ENCODE measurements around the gene KPNA6. TPM values are rescaled to one million over a fixed set of nuclear protein-coding genes. Genes with fewer than 3 reads are reported as not detected.

Gene KPNA6
- total RNA-seq, 1 experiment from 2014 or later: 116 TPM

DNA sequence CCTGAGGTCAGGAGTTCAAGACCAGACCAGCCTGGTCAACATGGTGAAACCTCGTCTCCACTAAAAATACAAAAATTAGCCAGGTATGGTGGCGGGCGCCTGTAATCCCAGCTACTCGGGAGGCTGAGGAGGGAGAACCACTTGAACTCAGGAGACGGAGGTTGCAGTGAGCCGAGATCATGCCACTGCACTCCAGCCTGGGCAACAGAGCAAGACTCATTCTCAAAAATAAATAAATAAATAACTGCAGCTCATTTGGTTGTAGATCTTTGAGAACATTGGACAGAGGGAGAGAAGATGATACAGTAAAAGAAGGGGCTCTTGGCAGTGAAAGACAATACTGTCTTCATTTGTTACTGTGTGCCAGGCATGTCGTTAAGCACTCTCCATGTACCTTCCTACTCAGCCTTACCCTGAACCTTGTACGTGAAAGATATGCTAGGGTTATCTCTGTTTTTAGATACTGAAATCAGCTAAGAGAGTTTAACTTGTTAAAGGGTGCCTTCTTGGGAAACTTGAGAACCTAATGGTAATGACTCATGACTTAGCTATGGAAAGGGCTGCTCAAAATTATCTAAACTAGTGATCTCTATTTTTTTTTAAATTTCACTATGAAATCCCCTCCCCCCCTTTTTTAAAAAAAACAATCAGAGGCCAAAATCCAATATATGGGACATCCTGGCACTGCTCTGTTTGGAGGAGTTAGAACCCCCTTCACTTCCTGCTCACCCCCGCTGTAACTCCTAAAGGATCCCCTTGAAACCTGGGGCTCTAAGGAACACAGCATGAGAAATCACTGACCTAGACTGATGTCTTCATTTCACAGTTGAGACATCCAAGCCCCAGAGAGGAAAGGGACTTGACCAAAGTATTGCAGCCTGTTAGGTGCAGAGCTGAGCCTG is 6.8 kb upstream of the KPNA6 start:
- H3K4me1 ChIP-seq (ENCODE audit: control insufficient read depth, insufficient read depth, low read length): no peaks in the 10 kb centered on the region
- no peaks in the 10 kb centered on the region for H3K9me3 ChIP-seq (ENCODE audit: control insufficient read depth, insufficient read depth, low read depth, low read length)
- TF ChIP-seq, protein P1, sequence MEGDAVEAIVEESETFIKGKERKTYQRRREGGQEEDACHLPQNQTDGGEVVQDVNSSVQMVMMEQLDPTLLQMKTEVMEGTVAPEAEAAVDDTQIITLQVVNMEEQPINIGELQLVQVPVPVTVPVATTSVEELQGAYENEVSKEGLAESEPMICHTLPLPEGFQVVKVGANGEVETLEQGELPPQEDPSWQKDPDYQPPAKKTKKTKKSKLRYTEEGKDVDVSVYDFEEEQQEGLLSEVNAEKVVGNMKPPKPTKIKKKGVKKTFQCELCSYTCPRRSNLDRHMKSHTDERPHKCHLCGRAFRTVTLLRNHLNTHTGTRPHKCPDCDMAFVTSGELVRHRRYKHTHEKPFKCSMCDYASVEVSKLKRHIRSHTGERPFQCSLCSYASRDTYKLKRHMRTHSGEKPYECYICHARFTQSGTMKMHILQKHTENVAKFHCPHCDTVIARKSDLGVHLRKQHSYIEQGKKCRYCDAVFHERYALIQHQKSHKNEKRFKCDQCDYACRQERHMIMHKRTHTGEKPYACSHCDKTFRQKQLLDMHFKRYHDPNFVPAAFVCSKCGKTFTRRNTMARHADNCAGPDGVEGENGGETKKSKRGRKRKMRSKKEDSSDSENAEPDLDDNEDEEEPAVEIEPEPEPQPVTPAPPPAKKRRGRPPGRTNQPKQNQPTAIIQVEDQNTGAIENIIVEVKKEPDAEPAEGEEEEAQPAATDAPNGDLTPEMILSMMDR (IDR thresholded peaks at IDR 0.05): no peak
- no peak for TF ChIP-seq SIN3A (IDR thresholded peaks at IDR 0.05; ENCODE audit: borderline replicate concordance, insufficient read depth, low read depth, low read length)
- no peak for TF ChIP-seq TCF7L2 (IDR thresholded peaks at IDR 0.05; ENCODE audit: low read depth, low read length)
- TF ChIP-seq, protein P2, sequence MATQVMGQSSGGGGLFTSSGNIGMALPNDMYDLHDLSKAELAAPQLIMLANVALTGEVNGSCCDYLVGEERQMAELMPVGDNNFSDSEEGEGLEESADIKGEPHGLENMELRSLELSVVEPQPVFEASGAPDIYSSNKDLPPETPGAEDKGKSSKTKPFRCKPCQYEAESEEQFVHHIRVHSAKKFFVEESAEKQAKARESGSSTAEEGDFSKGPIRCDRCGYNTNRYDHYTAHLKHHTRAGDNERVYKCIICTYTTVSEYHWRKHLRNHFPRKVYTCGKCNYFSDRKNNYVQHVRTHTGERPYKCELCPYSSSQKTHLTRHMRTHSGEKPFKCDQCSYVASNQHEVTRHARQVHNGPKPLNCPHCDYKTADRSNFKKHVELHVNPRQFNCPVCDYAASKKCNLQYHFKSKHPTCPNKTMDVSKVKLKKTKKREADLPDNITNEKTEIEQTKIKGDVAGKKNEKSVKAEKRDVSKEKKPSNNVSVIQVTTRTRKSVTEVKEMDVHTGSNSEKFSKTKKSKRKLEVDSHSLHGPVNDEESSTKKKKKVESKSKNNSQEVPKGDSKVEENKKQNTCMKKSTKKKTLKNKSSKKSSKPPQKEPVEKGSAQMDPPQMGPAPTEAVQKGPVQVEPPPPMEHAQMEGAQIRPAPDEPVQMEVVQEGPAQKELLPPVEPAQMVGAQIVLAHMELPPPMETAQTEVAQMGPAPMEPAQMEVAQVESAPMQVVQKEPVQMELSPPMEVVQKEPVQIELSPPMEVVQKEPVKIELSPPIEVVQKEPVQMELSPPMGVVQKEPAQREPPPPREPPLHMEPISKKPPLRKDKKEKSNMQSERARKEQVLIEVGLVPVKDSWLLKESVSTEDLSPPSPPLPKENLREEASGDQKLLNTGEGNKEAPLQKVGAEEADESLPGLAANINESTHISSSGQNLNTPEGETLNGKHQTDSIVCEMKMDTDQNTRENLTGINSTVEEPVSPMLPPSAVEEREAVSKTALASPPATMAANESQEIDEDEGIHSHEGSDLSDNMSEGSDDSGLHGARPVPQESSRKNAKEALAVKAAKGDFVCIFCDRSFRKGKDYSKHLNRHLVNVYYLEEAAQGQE (IDR thresholded peaks at IDR 0.05; ENCODE audit: insufficient read depth in 1 of 2, low read depth in 2 of 2, low read length in 1 of 2): no peak
- no peak for TF ChIP-seq POLR2AphosphoS5 (IDR thresholded peaks at IDR 0.05; ENCODE audit: low read depth, low read length)
- ChIA-PET CTCF (no interaction called here), POLR2A (no interaction called here)
- in situ Hi-C loops (cut with HindIII; ENCODE audit: low pct_unique_long_range_greater_than_20kb, low sequenced_read_pairs): no loop called here
- intact Hi-C loops (cut with micrococcal nuclease; ENCODE audit: unreplicated experiment): no loop called here
- TSS peak; percentile 67 for BruUV-seq (replicated peaks)
- DNase-seq (ENCODE audit: low read depth, low spot score) (no peak), ATAC-seq (no peak)
- no peaks in the 10 kb centered on the region for H3K27me3 ChIP-seq (ENCODE audit: control insufficient read depth, insufficient read depth, low read length)
- H3K4me3 ChIP-seq (ENCODE audit: low read depth in 2 of 2, low read length in 2 of 2): no peak overlapping the region
- no peaks in the 10 kb centered on the region for H3K36me3 ChIP-seq (ENCODE audit: control insufficient read depth, insufficient read depth, low read length)
- H3K27ac ChIP-seq (ENCODE audit: low read length): no peak overlapping the region

DNA sequence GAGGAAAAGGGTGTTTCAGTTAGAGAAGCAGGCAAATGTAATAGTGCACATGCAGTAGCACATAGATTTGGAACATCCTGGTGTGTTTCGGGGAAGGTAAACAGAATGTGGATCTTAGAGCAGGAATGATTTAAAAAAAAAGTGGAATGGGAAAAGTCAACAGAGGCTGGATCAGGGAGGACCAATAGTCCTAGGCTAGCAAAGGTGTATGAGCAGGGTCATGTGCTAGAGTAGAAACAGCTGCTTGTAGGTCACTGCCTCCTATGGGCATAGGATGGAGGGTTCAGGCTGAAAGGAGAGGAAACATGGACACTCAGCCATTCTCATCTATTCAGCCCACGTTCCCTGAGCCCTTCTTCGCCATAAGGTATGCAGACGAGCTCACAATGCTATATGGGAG is 3.7 kb upstream of the KPNA6 start:
- DNase-seq (ENCODE audit: low read depth, low spot score) (no peak), ATAC-seq (no peak)
- BruUV-seq (replicated peaks): no TSS peak
- intact Hi-C loops (cut with micrococcal nuclease; ENCODE audit: unreplicated experiment): no loop called here
- ChIA-PET POLR2A (no interaction called here), CTCF (no interaction called here)
- TF ChIP-seq, protein P1 (IDR thresholded peaks at IDR 0.05): no peak
- 0 out of 2 replicates have a peak, but pooled peaks have one; percentile 30 for TF ChIP-seq POLR2AphosphoS5 (IDR thresholded peaks at IDR 0.05; ENCODE audit: low read depth, low read length)
- no peaks in the 10 kb centered on the region for H3K27me3 ChIP-seq (ENCODE audit: control insufficient read depth, insufficient read depth, low read length)
- H3K9me3 ChIP-seq (ENCODE audit: control insufficient read depth, insufficient read depth, low read depth, low read length): no peaks in the 10 kb centered on the region
- no peak overlapping the region for H3K27ac ChIP-seq (ENCODE audit: low read length)
- peaks cover 7% of the 10 kb centered on the region; the same call in 1 of the 2 replicates for H3K36me3 ChIP-seq (ENCODE audit: control insufficient read depth, insufficient read depth, low read length)
- in situ Hi-C loops (cut with HindIII; ENCODE audit: low pct_unique_long_range_greater_than_20kb, low sequenced_read_pairs): no loop called here
- H3K4me1 ChIP-seq (ENCODE audit: control insufficient read depth, insufficient read depth, low read length): no peaks in the 10 kb centered on the region
- H3K4me3 ChIP-seq (ENCODE audit: low read depth in 2 of 2, low read length in 2 of 2): no peak overlapping the region

Measured in Panc1 (cell line).